B cell (primary cell): Measurements from ENCODE around the gene CARD8.

Source experiments
- EZH2 ChIP-seq: IDR thresholded peaks from 2 replicates; pipeline ENCODE4 v1.6.1; 2012; ENCODE audit warnings: borderline replicate concordance, low read depth, mild to moderate bottlenecking, moderate library complexity, low read length; ENCODE audit not compliant: insufficient read depth, poor library complexity, severe bottlenecking
- TF ChIP-seq, protein P1 (sequence below): fragments of 200-600 bp; IDR thresholded peaks from one replicate; pipeline ENCODE4 v1.8.0; 2022; ENCODE audit warnings: antibody characterized with exemption, mild to moderate bottlenecking

DNA sequence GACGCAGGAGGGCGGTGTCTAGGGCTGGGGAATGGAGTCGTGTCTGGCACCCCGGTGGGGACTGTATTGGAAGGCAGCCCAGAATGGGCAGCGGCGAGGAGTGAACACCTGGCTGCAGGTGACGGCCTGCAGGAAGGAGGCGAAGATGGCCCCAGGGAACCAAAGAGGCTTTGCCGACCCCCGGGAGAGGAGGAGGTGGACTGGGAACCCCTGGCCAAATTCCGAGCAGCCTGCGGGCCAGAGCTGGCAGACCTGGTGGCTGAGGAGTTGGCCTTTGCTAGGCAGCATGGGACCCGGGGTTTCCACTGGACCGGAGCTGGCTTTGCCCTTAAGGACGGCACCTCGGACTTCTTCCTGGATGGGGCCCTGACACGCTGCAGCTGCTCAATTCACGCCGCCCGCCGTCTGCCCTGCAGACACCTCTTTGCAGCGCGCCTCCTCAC, 59.4 kb downstream of the CARD8 start:
- TF ChIP-seq, protein P1, sequence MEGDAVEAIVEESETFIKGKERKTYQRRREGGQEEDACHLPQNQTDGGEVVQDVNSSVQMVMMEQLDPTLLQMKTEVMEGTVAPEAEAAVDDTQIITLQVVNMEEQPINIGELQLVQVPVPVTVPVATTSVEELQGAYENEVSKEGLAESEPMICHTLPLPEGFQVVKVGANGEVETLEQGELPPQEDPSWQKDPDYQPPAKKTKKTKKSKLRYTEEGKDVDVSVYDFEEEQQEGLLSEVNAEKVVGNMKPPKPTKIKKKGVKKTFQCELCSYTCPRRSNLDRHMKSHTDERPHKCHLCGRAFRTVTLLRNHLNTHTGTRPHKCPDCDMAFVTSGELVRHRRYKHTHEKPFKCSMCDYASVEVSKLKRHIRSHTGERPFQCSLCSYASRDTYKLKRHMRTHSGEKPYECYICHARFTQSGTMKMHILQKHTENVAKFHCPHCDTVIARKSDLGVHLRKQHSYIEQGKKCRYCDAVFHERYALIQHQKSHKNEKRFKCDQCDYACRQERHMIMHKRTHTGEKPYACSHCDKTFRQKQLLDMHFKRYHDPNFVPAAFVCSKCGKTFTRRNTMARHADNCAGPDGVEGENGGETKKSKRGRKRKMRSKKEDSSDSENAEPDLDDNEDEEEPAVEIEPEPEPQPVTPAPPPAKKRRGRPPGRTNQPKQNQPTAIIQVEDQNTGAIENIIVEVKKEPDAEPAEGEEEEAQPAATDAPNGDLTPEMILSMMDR: no peak
- no peak for TF ChIP-seq EZH2
